Measurements from ENCODE around the gene IYD.

DNA sequence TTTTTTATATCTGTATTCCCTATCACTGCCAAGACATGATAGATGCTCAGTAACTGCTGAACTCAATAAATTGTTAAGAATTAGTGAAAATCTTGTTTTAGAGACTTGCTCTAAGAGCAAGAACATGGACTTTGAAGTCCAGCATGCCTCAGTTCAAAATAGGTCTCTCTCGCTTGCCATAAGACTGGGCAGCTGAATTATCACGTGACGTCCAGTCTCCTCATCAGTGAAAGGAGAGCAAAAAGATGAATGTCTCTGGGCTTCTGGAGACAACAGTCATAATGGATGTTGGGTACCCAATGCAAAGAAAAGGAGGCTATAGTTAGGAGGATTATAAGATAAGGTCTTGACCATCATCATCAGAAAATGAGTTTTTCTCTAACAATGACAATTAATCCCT lies 82.1 kb downstream of the IYD start:
- TF ChIP-seq, protein P1, sequence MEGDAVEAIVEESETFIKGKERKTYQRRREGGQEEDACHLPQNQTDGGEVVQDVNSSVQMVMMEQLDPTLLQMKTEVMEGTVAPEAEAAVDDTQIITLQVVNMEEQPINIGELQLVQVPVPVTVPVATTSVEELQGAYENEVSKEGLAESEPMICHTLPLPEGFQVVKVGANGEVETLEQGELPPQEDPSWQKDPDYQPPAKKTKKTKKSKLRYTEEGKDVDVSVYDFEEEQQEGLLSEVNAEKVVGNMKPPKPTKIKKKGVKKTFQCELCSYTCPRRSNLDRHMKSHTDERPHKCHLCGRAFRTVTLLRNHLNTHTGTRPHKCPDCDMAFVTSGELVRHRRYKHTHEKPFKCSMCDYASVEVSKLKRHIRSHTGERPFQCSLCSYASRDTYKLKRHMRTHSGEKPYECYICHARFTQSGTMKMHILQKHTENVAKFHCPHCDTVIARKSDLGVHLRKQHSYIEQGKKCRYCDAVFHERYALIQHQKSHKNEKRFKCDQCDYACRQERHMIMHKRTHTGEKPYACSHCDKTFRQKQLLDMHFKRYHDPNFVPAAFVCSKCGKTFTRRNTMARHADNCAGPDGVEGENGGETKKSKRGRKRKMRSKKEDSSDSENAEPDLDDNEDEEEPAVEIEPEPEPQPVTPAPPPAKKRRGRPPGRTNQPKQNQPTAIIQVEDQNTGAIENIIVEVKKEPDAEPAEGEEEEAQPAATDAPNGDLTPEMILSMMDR (IDR thresholded peaks at IDR 0.05) = no peak
- no peak for TF ChIP-seq POLR2AphosphoS5 (IDR thresholded peaks at IDR 0.05)
- no peak for TF ChIP-seq POLR2A (IDR thresholded peaks at IDR 0.05)

Data from breast epithelium (tissue), 3 donors.